Measurements from ENCODE around the gene CCDC92B.
"Not testable (repeated sequence)": the region's sequence is repeated elsewhere in the genome, so short reads cannot be mapped to it uniquely, and the experiment has no call there.

Gene CCDC92B

GRCh38 chr17:2700491-2701141 lies 48.8 kb downstream of the CCDC92B start:
- DNase-seq (ENCODE audit: low read depth) = no peak
- H3K4me3 ChIP-seq (ENCODE audit: low read depth, low read length) = no peak overlapping the region
- no peak for TF ChIP-seq CTCF (IDR thresholded peaks at IDR 0.05; ENCODE audit: insufficient read depth, low read depth, low read length, missing control alignments)

GRCh38 chr17:2700030-2700490 lies 49.4 kb downstream of the CCDC92B start:
- DNase-seq (ENCODE audit: low read depth) = no peak
- no peak for TF ChIP-seq CTCF (IDR thresholded peaks at IDR 0.05; ENCODE audit: insufficient read depth, low read depth, low read length, missing control alignments)
- no peak overlapping the region for H3K4me3 ChIP-seq (ENCODE audit: low read depth, low read length)

- H3K4me3 ChIP-seq (ENCODE audit: low read depth, low read length); DNase-seq (ENCODE audit: low read depth): not testable (repeated sequence)
Measured at GRCh38 chr17:2699216-2699805, 50.1 kb downstream of the CCDC92B start.

GRCh38 chr17:2697611-2698162 lies 51.8 kb downstream of the CCDC92B start:
- DNase-seq (ENCODE audit: low read depth) = no peak
- H3K4me3 ChIP-seq (ENCODE audit: low read depth, low read length) = no peak overlapping the region
- TF ChIP-seq CTCF (IDR thresholded peaks at IDR 0.05; ENCODE audit: insufficient read depth, low read depth, low read length, missing control alignments) = no peak

GRCh38 chr17:2695961-2696760 lies 53.3 kb downstream of the CCDC92B start:
- no peak for TF ChIP-seq CTCF (IDR thresholded peaks at IDR 0.05; ENCODE audit: insufficient read depth, low read depth, low read length, missing control alignments)
- no peak overlapping the region for H3K4me3 ChIP-seq (ENCODE audit: low read depth, low read length)
- no peak for DNase-seq (ENCODE audit: low read depth)

GRCh38 chr17:2695243-2695960 lies 54.0 kb downstream of the CCDC92B start:
- DNase-seq (ENCODE audit: low read depth) = no peak
- TF ChIP-seq CTCF (IDR thresholded peaks at IDR 0.05; ENCODE audit: insufficient read depth, low read depth, low read length, missing control alignments) = no peak
- H3K4me3 ChIP-seq (ENCODE audit: low read depth, low read length) = no peak overlapping the region

Measured in GM12865 (cell line).